GM19025 (cell line): ENCODE results near the gene COL2A1.

ENCODE experiments used
- ATAC-seq: cut with Tn5 transposase; IDR thresholded peaks from one replicate; pipeline ENCODE4 v1.9.1; 2021; ENCODE audit warnings: mild to moderate bottlenecking, low read depth, moderate library complexity; ENCODE audit not compliant: unreplicated experiment

Gene COL2A1

GRCh38 chr12:48015954-48016353, 11.7 kb upstream of the COL2A1 start:
- ATAC-seq = no peak

- no peak for ATAC-seq
These were observed 10.9 kb upstream of the COL2A1 start for GRCh38 chr12:48015129-48015528.

GRCh38 chr12:48013287-48013686, 9.0 kb upstream of the COL2A1 start:
- ATAC-seq = no peak

- no peak for ATAC-seq
These were observed 7.8 kb upstream of the COL2A1 start for GRCh38 chr12:48012070-48012469.

GRCh38 chr12:48010366-48010970, 6.2 kb upstream of the COL2A1 start:
- no peak for ATAC-seq

- no peak for ATAC-seq
These were observed 5.2 kb upstream of the COL2A1 start for GRCh38 chr12:48009471-48009870.

GRCh38 chr12:48008950-48009349, 4.7 kb upstream of the COL2A1 start:
- ATAC-seq = no peak

GRCh38 chr12:48008349-48008748, 4.1 kb upstream of the COL2A1 start:
- no peak for ATAC-seq

- ATAC-seq = no peak
These were observed 2.9 kb upstream of the COL2A1 start for GRCh38 chr12:48007206-48007605.

GRCh38 chr12:48005750-48006021, 1.4 kb upstream of the COL2A1 start:
- no peak for ATAC-seq

- ATAC-seq = no peak
These were observed 899 bp upstream of the COL2A1 start for GRCh38 chr12:48005001-48005749.

- ATAC-seq = no peak
These were observed 837 bp downstream of the COL2A1 start for GRCh38 chr12:48003226-48004052.

GRCh38 chr12:48002773-48003218, 1.5 kb downstream of the COL2A1 start:
- no peak for ATAC-seq

- ATAC-seq = no peak
These were observed 1.9 kb downstream of the COL2A1 start for GRCh38 chr12:48002414-48002730.

- ATAC-seq = no peak
These were observed 2.5 kb downstream of the COL2A1 start for GRCh38 chr12:48001505-48002413.

- ATAC-seq = no peak
These were observed 3.3 kb downstream of the COL2A1 start for GRCh38 chr12:48000878-48001504.

GRCh38 chr12:47999816-48000215, 4.5 kb downstream of the COL2A1 start:
- ATAC-seq = no peak

GRCh38 chr12:47997321-47997720, 7.0 kb downstream of the COL2A1 start:
- no peak for ATAC-seq

GRCh38 chr12:47995981-47996401, 8.3 kb downstream of the COL2A1 start:
- ATAC-seq = no peak

GRCh38 chr12:47993491-47993890, 10.8 kb downstream of the COL2A1 start:
- no peak for ATAC-seq
